Ammon's horn (tissue), 1 donor: ENCODE data around the gene RBFOX1.
A peak's percentile ranks its signal among the peaks of the same experiment; 100 is the strongest.

Source experiments
- DNase-seq: peaks from one replicate; pipeline ENCODE4 v3.0.0-alpha.2; 2016; ENCODE audit warnings: low spot score

The RBFOX1 gene

GRCh38 chr16:7602291-7602950 lies 269.8 kb downstream of the RBFOX1 start:
- DNase-seq, result no peak

DNA sequence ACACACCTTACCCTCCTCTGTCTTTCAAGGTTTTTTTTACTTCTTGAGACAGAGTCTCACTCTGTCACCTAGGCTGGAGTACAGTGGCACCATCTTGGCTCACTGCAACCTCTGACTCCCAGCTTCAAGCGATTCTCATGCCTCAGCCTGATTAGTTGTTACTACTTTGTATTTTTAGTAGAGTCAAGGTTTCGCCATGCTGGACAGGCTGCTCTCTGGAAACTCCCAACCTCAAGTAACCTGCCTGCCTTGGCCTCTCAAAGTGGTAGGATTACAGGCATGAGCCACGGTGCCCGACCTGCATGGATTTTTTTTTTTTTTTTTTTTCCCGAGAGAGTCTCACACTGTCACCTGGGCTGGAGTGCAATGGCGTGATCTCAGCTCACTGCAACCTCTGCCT lies 273.2 kb downstream of the RBFOX1 start:
- no peak for DNase-seq

GRCh38 chr16:7612671-7613070 lies 280.0 kb downstream of the RBFOX1 start:
- no peak for DNase-seq

GRCh38 chr16:7613518-7613917 lies 280.9 kb downstream of the RBFOX1 start:
- no peak for DNase-seq

DNA sequence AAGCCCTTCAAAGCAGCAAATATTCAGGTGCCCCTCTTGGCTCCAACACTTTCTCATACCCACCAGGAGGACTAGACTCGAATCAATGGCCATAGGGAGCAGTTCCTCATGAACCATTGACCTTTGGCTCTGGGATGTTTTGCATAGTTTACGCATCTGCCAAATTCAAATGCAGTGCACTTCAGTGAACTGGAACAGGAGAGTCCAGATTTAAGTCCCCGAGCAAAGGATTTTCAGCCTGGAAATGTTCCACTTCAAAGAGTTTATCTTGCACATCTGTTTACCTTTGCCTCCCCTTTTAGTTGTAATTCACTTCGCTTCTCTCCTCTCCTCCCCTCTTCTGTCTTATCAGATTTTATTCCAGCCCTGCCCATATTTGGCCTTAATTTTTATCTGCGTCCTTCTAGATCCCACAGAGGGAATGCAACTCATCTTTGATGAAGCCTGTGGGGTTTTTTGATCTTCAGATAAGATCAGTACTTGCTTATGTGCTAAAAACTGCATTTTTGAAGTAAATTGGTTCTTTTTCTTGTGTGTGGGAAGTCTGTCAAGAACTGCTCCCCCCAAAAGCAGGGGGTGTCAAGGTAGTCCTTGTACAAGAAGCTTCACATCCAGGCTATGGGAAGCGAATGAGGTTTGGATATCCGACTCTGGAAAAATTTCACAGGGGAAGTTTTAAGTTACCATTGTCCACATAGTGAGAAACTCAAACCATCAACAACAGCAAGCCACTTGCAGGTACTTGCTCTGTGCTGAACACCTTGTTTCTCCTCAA lies 281.6 kb downstream of the RBFOX1 start:
- DNase-seq, result no peak

DNA sequence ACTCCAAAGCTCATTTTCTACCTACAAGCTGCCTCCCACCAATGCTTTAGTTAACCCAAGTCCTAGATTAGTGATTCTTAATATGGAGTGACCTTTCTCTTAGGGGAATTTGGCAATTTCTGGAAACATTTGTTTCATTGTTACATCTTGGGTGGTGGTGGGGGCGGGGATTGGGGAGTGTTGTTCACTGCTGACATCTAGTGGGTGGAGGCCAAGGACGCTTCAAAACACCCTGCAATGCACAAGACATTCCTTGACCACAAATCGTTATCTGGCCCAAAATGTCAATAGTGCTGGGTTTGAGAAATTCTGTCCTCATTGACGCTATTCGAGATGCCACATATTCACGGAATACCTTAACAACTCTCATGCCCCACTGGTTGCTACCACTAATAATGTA lies 282.9 kb downstream of the RBFOX1 start:
- DNase-seq, result no peak

GRCh38 chr16:7624871-7625766 lies 292.5 kb downstream of the RBFOX1 start:
- DNase-seq, result no peak

GRCh38 chr16:7628981-7629380 lies 296.3 kb downstream of the RBFOX1 start:
- no peak for DNase-seq

- no peak for DNase-seq
Observed at GRCh38 chr16:7629571-7629970, 296.9 kb downstream of the RBFOX1 start.

DNA sequence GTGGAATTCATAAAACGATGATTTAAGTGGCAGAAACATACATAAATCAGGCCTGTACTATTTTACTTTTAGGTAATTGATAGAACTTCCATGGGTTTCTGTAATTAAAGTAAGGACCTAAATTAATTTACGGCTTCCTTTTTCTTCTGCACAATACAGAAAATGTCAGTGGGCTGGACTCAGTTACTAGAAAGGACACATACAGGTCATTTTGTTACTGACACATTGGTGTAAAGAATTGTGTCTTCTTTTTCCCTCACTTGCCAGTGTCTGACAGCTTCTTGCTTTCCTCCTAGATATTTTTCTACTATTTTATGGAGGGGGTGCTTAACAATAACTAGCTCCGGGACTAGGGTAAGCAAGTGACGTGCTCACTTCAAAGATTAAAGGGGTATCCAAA lies 304.8 kb downstream of the RBFOX1 start:
- DNase-seq, result no peak

DNA sequence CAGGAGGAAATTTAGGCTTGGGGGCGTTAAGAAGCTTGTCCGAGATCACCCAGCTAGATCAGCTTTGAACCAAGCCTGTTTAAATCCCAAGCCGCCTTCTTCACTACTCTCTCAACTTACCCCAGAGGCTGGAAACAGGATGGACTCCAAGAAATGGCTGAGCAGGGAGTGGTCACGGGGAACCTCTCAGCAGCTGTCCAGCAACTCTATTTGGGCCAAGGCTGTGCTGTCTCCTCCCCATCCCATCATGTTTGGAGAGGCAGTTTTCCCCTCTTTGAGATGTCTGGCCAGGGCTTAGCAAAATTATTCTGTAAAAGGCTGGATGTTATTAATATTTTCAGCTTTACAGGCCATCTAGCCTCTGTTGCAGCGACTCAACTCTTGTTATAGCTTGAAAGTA lies 305.7 kb downstream of the RBFOX1 start:
- no peak for DNase-seq

GRCh38 chr16:7640334-7640733 lies 307.7 kb downstream of the RBFOX1 start:
- no peak for DNase-seq

DNA sequence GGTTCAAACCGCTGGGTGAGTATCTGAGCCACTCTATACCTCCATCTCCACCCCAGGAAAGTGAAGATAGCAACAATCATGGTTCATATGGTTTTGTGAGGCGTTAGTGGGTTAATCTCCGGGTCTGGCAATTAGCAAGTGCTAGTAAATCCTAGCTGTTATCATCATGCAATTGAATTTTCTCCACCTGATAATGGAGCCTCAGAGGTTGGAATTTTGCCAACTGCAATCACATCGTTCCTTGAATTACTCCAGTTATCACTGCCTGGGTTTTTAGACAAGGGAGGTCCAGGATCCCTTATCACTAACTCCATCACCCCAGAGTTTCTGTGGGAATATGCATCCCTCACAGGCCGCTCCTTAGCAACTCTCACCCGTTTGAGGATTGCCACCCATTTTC lies 311.5 kb downstream of the RBFOX1 start:
- DNase-seq, result no peak

DNA sequence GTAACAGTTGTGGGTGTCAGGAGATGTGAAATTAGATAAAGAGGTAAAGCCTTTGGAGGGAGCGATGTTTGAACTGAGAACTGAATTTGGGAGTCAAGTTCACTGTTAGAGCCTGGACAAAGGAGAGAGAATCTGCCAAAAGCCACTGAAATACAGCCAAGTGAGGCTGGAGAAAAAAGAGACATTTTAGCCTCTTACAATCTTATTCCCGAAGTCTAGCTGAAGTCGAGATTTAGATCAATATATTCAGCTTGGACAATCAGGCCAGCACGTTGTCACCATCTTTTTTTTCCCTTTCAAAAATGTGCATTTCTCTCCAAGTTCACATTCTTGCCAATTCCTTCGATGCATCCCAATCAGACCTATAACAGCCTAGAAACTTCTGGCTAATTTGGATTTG lies 312.2 kb downstream of the RBFOX1 start:
- no peak for DNase-seq

- peak; percentile 28 for DNase-seq
Observed at GRCh38 chr16:7646821-7647500, 314.3 kb downstream of the RBFOX1 start.

DNA sequence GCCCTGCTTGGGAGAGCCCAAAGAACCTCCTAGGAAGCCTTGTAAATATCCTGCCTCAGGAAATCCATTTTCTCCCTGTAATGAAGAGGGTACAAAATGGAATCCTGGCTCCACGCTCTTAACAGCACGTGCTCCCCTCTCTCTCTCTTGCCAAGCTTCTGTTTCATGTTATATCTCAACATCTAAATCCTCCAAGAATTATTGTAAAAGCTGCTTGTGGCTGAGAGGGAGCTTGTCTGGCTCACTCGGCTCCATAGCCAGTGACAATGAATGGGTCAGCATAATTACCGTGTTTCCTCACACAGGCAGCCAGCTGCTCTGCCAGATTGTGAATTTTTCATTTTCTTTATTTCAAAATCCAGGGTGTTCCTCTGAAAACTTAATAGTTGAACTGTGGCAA lies 317.8 kb downstream of the RBFOX1 start:
- peak; percentile 5 for DNase-seq

DNA sequence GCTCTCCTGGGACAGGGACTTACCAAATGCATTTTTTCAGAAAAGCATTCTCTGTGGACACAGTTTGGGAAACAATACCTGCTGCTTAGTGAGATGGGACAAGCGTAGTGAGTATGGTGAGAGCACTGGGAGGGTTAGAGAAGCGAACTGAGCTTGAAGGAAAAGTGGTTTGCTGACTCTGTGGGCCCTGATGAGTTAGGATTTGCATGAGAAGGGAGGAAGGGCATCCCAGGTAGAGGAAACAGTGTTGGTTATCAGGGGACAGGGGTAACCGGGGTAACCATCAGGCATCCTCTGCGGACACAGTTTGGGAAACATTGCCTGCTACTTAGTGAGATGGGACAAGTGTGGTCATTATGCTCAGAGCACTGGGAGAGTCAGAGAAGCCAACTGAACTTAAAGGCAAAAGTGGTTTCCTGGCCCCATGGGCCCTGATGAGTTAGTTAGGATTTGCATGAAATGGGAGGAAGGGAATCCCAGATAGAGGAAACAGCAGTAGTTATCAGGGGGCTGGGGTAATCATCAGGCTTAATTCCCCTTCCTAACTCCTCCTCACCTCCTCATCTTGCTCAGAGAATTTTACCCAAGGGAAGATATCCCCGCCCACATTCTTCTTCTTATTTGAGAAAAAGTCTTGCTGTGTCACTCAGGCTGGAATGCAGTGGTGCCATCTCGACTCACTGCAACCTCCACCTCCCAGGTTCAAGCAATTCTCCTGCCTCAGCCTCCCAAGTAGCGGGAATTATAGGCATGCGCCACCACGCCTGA lies 319.3 kb downstream of the RBFOX1 start:
- no peak for DNase-seq

DNA sequence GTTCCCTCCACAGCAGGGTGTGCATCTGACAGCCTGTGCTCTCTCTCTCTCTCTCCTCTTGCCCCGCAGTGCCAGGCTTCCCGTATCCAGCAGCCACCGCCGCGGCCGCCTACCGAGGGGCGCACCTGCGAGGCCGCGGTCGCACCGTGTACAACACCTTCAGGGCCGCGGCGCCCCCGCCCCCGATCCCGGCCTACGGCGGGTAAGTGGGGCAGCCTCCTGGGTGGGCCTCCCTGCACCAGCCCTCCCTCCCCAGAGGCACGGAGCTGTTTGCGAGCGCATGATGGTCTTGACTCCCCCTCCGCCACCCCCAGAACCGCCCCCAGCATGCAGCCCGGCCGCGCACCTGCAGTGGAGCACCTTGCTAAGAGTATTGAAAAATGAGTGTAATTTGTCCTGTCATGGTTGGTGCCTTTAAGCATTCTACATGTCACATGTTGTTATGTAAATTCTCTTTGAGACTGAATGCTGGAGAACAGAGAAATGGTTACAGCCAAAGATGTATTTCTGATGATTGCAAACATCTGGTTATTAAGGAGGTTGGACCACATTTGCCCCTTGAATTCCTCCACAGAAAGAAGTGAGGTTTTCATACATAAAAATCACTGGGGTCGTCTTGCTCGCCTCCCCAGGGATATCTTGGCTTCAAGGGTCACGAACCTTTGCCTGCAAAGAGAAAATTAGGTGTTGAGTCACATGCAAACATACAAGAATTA lies 321.3 kb downstream of the RBFOX1 start:
- no peak for DNase-seq

- DNase-seq, result no peak
Observed at GRCh38 chr16:7675628-7676027, 343.0 kb downstream of the RBFOX1 start.

GRCh38 chr16:7680296-7680695 lies 347.7 kb downstream of the RBFOX1 start:
- no peak for DNase-seq

- no peak for DNase-seq
Observed at GRCh38 chr16:7688811-7689210, 356.2 kb downstream of the RBFOX1 start.
